MCF 10A (cell line): ENCODE results near the gene RERE. TPM values are rescaled to one million over a fixed set of nuclear protein-coding genes. Genes with fewer than 3 reads are reported as not detected.

Source experiments
- BruUV-seq: library from RNA; stranded (reverse); fragments of 400-500 nt; replicated peaks from 2 replicates; lab custom pipeline; 2021; lab: Mats Ljungman, UMichigan
- CTCF ChIA-PET: fragments of 300-600 bp; sonication (Branson Sonifier 250); formaldehyde crosslinking; extraction: SDS; loops from one replicate; lab custom pipeline; 2021; ENCODE audit warnings: antibody characterized with exemption, inconsistent platforms; lab: Yijun Ruan, JAX
- POLR2A ChIA-PET: fragments of 300-600, 350-650 bp; sonication (Branson Sonifier 250); formaldehyde crosslinking; extraction: SDS; loops from one replicate; lab custom pipeline; 2020; ENCODE audit warnings: antibody characterized with exemption, inconsistent platforms; lab: Yijun Ruan, JAX
- DNase-seq: peaks from one replicate; pipeline ENCODE4 v3.0.0-alpha.2; 2018; ENCODE audit not compliant: unreplicated experiment
- H3K27ac Mint-ChIP-seq: one replicate; pipeline ENCODE4 v1.8.0; 2022; ENCODE audit warnings: mild to moderate bottlenecking, low read depth, mixed read lengths; ENCODE audit not compliant: unreplicated experiment
- H3K27me3 Mint-ChIP-seq: one replicate; pipeline ENCODE4 v1.8.0; 2022; ENCODE audit warnings: mixed read lengths; ENCODE audit not compliant: insufficient read depth, unreplicated experiment
- H3K36me3 Mint-ChIP-seq: one replicate; pipeline ENCODE4 v1.8.0; 2022; ENCODE audit warnings: mild to moderate bottlenecking, moderate library complexity, mixed read lengths; ENCODE audit not compliant: insufficient read depth, unreplicated experiment
- H3K4me1 Mint-ChIP-seq: one replicate; pipeline ENCODE4 v1.8.0; 2022; ENCODE audit warnings: mixed read lengths; ENCODE audit not compliant: insufficient read depth, unreplicated experiment
- H3K4me3 Mint-ChIP-seq: one replicate; pipeline ENCODE4 v1.8.0; 2022; ENCODE audit warnings: mild to moderate bottlenecking, moderate library complexity, mixed read lengths; ENCODE audit not compliant: unreplicated experiment
- H3K9me3 Mint-ChIP-seq: one replicate; pipeline ENCODE4 v1.8.0; 2022; ENCODE audit warnings: mixed read lengths; ENCODE audit not compliant: unreplicated experiment
- intact Hi-C: fragments of 100-400 bp; cut with micrococcal nuclease; formaldehyde crosslinking; loops from 2 replicates; pipeline ENCODE4 v1.14.1; 2022
- total RNA-seq: library from RNA; stranded (reverse); gene quantifications from 2 replicates; pipeline ENCODE4 v1.2.3, GENCODE V29; 2022
- TF ChIP-seq, protein P1 (sequence below): fragments of 200-600 bp; IDR thresholded peaks from one replicate; pipeline ENCODE4 v1.8.0; 2022; ENCODE audit warnings: antibody characterized with exemption, mild to moderate bottlenecking; ENCODE audit not compliant: unreplicated experiment

RERE gene
- total RNA-seq, 1 experiment from 2014 or later, result 48.4 TPM

DNA sequence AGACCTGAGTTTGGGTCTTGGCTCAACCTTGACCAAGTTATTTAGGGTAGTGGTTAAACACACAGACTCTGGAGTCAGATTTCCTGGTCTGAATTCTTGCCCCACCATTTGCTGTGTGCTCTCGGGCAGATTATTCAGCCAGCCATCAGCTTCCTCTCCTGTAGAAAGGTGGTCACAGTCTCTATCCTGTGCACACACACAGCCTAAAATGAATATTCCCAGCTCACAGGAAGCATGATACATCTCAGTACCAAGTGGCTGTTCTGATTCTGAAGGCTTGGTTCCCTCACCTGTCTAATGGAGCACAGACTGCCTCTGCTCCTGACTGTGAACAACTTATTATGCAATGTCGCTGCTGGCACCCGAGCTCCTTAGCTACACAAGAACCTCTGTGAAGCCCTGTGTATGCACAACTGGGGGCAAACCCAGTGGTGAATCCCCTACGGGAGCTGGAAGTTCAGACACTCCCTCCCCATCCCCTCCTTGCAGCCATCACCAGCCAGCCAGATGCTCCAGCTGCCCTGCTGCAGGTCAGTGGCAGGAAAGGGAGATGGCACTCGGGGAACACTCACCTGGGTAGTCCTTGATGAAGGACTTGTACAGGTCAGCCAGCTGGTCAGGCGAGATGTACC is 47.4 kb upstream of the RERE start:
- intact Hi-C loops, result no loop called here
- Mint-ChIP-seq H3K36me3 (peaks cover 100% of the 10 kb centered on the region), H3K9me3 (no peaks in the 10 kb centered on the region), H3K4me3 (no peak overlapping the region), H3K27me3 (no peaks in the 10 kb centered on the region), H3K4me1 (peaks cover 8% of the 10 kb centered on the region), H3K27ac (no peak overlapping the region)
- BruUV-seq, result no TSS peak
- ChIA-PET CTCF (interaction anchor here (0.5 to 1.2 kb wide), 7 partner anchors 8 to 47 kb away, joined by 3 to 4 read pairs (median 3); no protein-coding TSS in a partner anchor), POLR2A (interaction anchor here (0.7 to 10.0 kb wide), 7 partner anchors 7 to 49 kb away, joined by 3 to 103 read pairs (median 5); partner anchors contain the start of gene ENO1)
- no peak for DNase-seq
- TF ChIP-seq, protein P1, sequence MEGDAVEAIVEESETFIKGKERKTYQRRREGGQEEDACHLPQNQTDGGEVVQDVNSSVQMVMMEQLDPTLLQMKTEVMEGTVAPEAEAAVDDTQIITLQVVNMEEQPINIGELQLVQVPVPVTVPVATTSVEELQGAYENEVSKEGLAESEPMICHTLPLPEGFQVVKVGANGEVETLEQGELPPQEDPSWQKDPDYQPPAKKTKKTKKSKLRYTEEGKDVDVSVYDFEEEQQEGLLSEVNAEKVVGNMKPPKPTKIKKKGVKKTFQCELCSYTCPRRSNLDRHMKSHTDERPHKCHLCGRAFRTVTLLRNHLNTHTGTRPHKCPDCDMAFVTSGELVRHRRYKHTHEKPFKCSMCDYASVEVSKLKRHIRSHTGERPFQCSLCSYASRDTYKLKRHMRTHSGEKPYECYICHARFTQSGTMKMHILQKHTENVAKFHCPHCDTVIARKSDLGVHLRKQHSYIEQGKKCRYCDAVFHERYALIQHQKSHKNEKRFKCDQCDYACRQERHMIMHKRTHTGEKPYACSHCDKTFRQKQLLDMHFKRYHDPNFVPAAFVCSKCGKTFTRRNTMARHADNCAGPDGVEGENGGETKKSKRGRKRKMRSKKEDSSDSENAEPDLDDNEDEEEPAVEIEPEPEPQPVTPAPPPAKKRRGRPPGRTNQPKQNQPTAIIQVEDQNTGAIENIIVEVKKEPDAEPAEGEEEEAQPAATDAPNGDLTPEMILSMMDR, result no peak

DNA sequence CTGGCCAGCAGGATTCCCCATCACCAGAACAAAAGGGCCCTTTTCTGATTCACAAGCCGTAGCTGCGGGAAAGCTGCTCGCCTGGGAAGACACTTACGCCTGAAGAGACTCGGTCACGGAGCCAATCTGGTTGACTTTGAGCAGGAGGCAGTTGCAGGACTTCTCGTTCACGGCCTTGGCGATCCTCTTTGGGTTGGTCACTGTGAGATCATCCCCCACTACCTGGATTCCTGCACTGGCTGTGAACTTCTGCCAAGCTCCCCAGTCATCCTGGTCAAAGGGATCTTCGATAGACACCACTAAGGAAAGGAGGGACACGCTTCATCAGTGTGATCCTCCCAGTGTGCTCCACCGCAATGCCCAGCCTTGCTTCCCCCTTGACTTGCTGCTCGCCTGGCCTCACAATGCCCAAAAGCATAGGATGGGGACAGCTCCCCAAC is 46.4 kb upstream of the RERE start:
- no peak overlapping the region for H3K4me3 Mint-ChIP-seq
- no peaks in the 10 kb centered on the region for H3K27me3 Mint-ChIP-seq
- H3K9me3 Mint-ChIP-seq, result no peaks in the 10 kb centered on the region
- peaks cover 100% of the 10 kb centered on the region for H3K36me3 Mint-ChIP-seq
- ChIA-PET CTCF (interaction anchor here (0.6 to 1.3 kb wide), 3 partner anchors 9 to 313 kb away, joined by 3 read pairs; no protein-coding TSS in a partner anchor), POLR2A (interaction anchor here (0.7 to 10.0 kb wide), 4 partner anchors 8 to 47 kb away, joined by 3 to 103 read pairs (median 6); partner anchors contain the start of gene ENO1)
- TF ChIP-seq, protein P1, result no peak
- peaks cover under 1% of the 10 kb centered on the region for H3K4me1 Mint-ChIP-seq
- no TSS peak for BruUV-seq
- intact Hi-C loops, result no loop called here
- no peak overlapping the region for H3K27ac Mint-ChIP-seq
- DNase-seq, result no peak

DNA sequence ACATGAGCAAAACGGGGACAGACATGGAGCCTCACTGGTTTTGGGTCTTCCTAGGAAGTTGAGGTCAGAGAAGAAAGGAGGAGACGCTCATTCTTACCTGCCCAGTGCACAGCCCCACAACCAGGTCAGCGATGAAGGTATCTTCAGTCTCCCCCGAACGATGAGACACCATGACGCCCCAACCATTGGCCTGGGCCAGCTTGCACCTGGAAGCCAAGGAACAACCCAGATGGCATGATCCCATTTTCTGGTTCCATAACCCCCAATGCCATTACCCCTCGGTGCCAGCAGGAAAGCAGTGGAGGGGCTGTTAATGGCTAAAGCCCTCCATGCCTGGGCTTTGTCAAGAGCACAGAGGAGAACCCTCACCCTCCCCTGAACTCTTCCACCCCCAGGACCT is 45.7 kb upstream of the RERE start:
- H3K4me3 Mint-ChIP-seq, result no peak overlapping the region
- no peak overlapping the region for H3K27ac Mint-ChIP-seq
- ChIA-PET POLR2A (interaction anchor here (1.1 to 10.0 kb wide), 6 partner anchors 9 to 338 kb away, joined by 3 to 103 read pairs (median 6); partner anchors contain the start of gene ENO1), CTCF (interaction anchor here (0.6 to 6.3 kb wide), 7 partner anchors 9 to 302 kb away, joined by 3 to 59 read pairs (median 3); no protein-coding TSS in a partner anchor)
- intact Hi-C loops, result no loop called here
- H3K36me3 Mint-ChIP-seq, result peaks cover 100% of the 10 kb centered on the region
- no peak for DNase-seq
- TF ChIP-seq, protein P1, result no peak
- no peaks in the 10 kb centered on the region for H3K4me1 Mint-ChIP-seq
- no TSS peak for BruUV-seq
- H3K9me3 Mint-ChIP-seq, result no peaks in the 10 kb centered on the region
- H3K27me3 Mint-ChIP-seq, result no peaks in the 10 kb centered on the region

DNA sequence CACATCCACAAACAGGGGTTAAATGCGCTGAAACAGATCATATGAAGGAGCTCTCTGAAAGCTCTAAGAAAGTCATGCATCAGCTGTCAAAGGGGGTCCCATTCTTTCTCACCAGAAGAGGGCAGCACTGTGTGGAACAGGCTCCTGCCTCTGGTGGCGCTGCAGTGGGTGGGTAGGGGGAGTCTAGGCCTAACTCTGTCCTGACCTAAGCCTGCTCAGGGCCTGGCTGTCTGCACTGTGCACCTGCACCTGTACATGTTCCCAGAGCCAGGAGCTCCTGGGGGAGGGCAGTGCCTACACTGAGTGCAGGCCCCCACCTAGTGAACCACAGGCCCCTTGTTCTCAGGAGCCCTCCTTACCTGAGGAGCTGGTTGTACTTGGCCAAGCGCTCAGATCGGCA is 45.1 kb upstream of the RERE start:
- TF ChIP-seq, protein P1, result peak; percentile 45
- Mint-ChIP-seq H3K9me3 (no peaks in the 10 kb centered on the region), H3K4me1 (no peaks in the 10 kb centered on the region), H3K4me3 (no peak overlapping the region), H3K27ac (no peak overlapping the region), H3K27me3 (no peaks in the 10 kb centered on the region), H3K36me3 (peaks cover 100% of the 10 kb centered on the region)
- CTCF ChIA-PET, result interaction anchor here (0.6 to 6.3 kb wide), 10 partner anchors 10 to 301 kb away, joined by 3 to 59 read pairs (median 3); no protein-coding TSS in a partner anchor
- POLR2A ChIA-PET, result interaction anchor here (0.9 to 10.0 kb wide), 6 partner anchors 10 to 337 kb away, joined by 3 to 103 read pairs (median 6); partner anchors contain the start of gene ENO1
- no peak for DNase-seq
- no TSS peak for BruUV-seq
- intact Hi-C loops, result no loop called here
